K562 (cell line): ENCODE results near the gene NR1D2. TPM values are rescaled to one million over a fixed set of nuclear protein-coding genes. Genes with fewer than 3 reads are reported as not detected.
A peak's percentile ranks its signal among the peaks of the same experiment; 100 is the strongest.

ENCODE experiments used
- ATAC-seq: fragments of 200-7000 bp; cut with Tn5 transposase; 3 replicates; pipeline ENCODE4 v1.9.1; 2020; ENCODE audit warnings: moderate library complexity
- BruUV-seq: library from RNA; stranded (reverse); fragments of 400-500 nt; replicated peaks from 2 replicates; lab custom pipeline; 2021; lab: Mats Ljungman, UMichigan
- CTCF ChIA-PET: fragments of 300-600 bp; formaldehyde crosslinking; extraction: SDS; loops from one replicate; lab custom pipeline; 2021; ENCODE audit warnings: low intra/inter-chr PET ratio; lab: Yijun Ruan, JAX
- POLR2A ChIA-PET: fragments of 300-600, 350-650 bp; sonication (Branson Sonifier 250); formaldehyde crosslinking; extraction: SDS; loops from one replicate; lab custom pipeline; 2021; ENCODE audit warnings: antibody characterized with exemption, inconsistent platforms; lab: Yijun Ruan, JAX
- DNase-seq, 4 experiments: peaks; one replicate each; pipeline versions ENCODE4 v3.0.0 to v3.0.0-alpha.2; 2011 to 2018; ENCODE audit warnings: low spot score in 3 of 4, mixed read lengths in 3 of 4; ENCODE audit errors: extremely low read depth in 1 of 4
- FAIRE-seq: peaks from 2 replicates; lab custom pipeline; 2011; peaks lifted over from hg19 to GRCh38; lab: Jason Lieb, UNC
- H2AFZ ChIP-seq: 2 replicates; pipeline ENCODE4 v1.6.0; 2011; ENCODE audit warnings: low read depth, low read length, control low read depth, inconsistent platforms
- H3K27ac ChIP-seq: fragments of 200-600 bp; 3 replicates; pipeline ENCODE4 v1.8.0; 2011; ENCODE audit warnings: low read depth, mild to moderate bottlenecking, control low read depth, inconsistent platforms, low read length, moderate library complexity, mixed read lengths; ENCODE audit errors: extremely low read depth
- H3K27me3 ChIP-seq, 2 experiments: fragments of 300-600 bp in 1 of 2; 2 replicates in 1 of 2; 3 replicates in 1 of 2; pipeline versions ENCODE4 v1.6.0 to v1.8.0; 2011; ENCODE audit warnings: inconsistent platforms in 2 of 2, low read length in 2 of 2, mild to moderate bottlenecking in 1 of 2, mixed read lengths in 1 of 2, moderate library complexity in 1 of 2; ENCODE audit not compliant: control insufficient read depth in 2 of 2, insufficient read depth in 2 of 2
- H3K36me3 ChIP-seq: fragments of 300-600 bp; 3 replicates; pipeline ENCODE4 v1.8.0; 2011; ENCODE audit warnings: mild to moderate bottlenecking, low read length, inconsistent platforms; ENCODE audit not compliant: control insufficient read depth, insufficient read depth
- H3K4me1 ChIP-seq, 2 experiments: fragments of 200-600 bp in 1 of 2; replicated peaks in 1 of 2; 2 replicates in 1 of 2; 3 replicates in 1 of 2; pipeline versions ENCODE4 v1.5.1 to v1.8.0; 2011; ENCODE audit warnings: inconsistent platforms in 2 of 2, low read length in 2 of 2, mild to moderate bottlenecking in 1 of 2, mixed read lengths in 1 of 2, moderate library complexity in 1 of 2; ENCODE audit not compliant: control insufficient read depth in 2 of 2, insufficient read depth in 2 of 2
- H3K4me2 ChIP-seq: 2 replicates; pipeline ENCODE4 v1.6.1; 2011; ENCODE audit warnings: low read length, control low read depth, inconsistent platforms, mixed read lengths; ENCODE audit not compliant: insufficient read depth
- H3K4me3 ChIP-seq: fragments of 200-600 bp; sonication (generic), shearing (Covaris generic); 2 replicates; pipeline ENCODE4 v1.5.1; 2016; ENCODE audit warnings: control low read depth, inconsistent platforms
- H3K79me2 ChIP-seq: fragments of 200-600 bp; 3 replicates; pipeline ENCODE4 v1.8.0; 2011; ENCODE audit warnings: low read length, inconsistent platforms; ENCODE audit not compliant: control insufficient read depth, insufficient read depth
- H3K9ac ChIP-seq, 2 experiments: 2 replicates each; pipeline versions ENCODE4 v1.6.0 to v1.6.1; 2011; ENCODE audit warnings: low read depth in 2 of 2, low read length in 2 of 2, control low read depth in 1 of 2, inconsistent platforms in 1 of 2, mild to moderate bottlenecking in 1 of 2, mixed read lengths in 1 of 2; ENCODE audit not compliant: insufficient read depth in 1 of 2
- H3K9me1 ChIP-seq: one replicate; pipeline ENCODE4 v1.6.0; 2011; ENCODE audit warnings: inconsistent platforms, mild to moderate bottlenecking, low read length, moderate library complexity; ENCODE audit not compliant: control insufficient read depth, insufficient read depth
- H3K9me3 ChIP-seq: replicated peaks from 2 replicates; pipeline ENCODE4 v1.5.1; 2011; ENCODE audit warnings: low read depth, low read length, inconsistent platforms; ENCODE audit not compliant: control insufficient read depth, insufficient read depth
- H4K20me1 ChIP-seq: replicated peaks from 2 replicates; pipeline ENCODE4 v1.6.1; 2011; ENCODE audit warnings: low read length, inconsistent platforms, mixed read lengths; ENCODE audit not compliant: control insufficient read depth, insufficient read depth
- CEBPG ChIP-seq, 3 experiments: fragments of 200-800 bp in 1 of 3; sonication (Bioruptor generic) in 1 of 3; sonication (generic) in 1 of 3; formaldehyde crosslinking in 1 of 3; IDR thresholded peaks in 2 of 3; conservative IDR thresholded peaks in 1 of 3; 2 replicates each; pipeline versions ENCODE4 v1.6.1 to v1.8.0; 2016 to 2022; ENCODE audit warnings: missing compliant biosample characterization in 2 of 3, missing genetic modification characterization in 2 of 3, mild to moderate bottlenecking in 1 of 3, missing genetic modification reagents in 1 of 3
- CTBP1 ChIP-seq: fragments of 450-650 bp; IDR thresholded peaks from 2 replicates; pipeline ENCODE4 v1.6.1; 2016; ENCODE audit warnings: borderline replicate concordance
- GTF2A2 ChIP-seq: IDR thresholded peaks from 2 replicates; pipeline ENCODE4 v1.6.1; 2016; ENCODE audit warnings: mild to moderate bottlenecking, missing genetic modification characterization, missing compliant biosample characterization
- MYC ChIP-seq, 2 experiments: fragments of 250-450 bp in 1 of 2; sonication (Bioruptor Pico) in 1 of 2; IDR thresholded peaks; 2 replicates each; pipeline versions ENCODE4 v1.5.1 to v1.6.1; 2012 to 2021; ENCODE audit warnings: low read depth in 2 of 2, borderline replicate concordance in 1 of 2, improper control_type of control experiment in 1 of 2, low read length in 1 of 2, mild to moderate bottlenecking in 1 of 2, moderate library complexity in 1 of 2
- POLR2AphosphoS5 ChIP-seq: IDR thresholded peaks from 2 replicates; pipeline ENCODE4 v1.6.1; 2011; ENCODE audit warnings: mild to moderate bottlenecking, low read depth, low read length, moderate library complexity; ENCODE audit not compliant: control insufficient read depth, insufficient read depth
- POLR2B ChIP-seq: fragments of 450-650 bp; IDR thresholded peaks from 2 replicates; pipeline ENCODE4 v1.6.1; 2018; ENCODE audit warnings: low read depth; ENCODE audit not compliant: partially characterized antibody
- RBFOX2 ChIP-seq: fragments of 200-400 bp; formaldehyde crosslinking; IDR thresholded peaks from 2 replicates; pipeline ENCODE4 v1.6.1; 2017; ENCODE audit warnings: low read depth, mild to moderate bottlenecking, low read length, moderate library complexity
- RBM15 ChIP-seq: fragments of 200-400 bp; formaldehyde crosslinking; IDR thresholded peaks from 2 replicates; pipeline ENCODE4 v1.6.1; 2018; ENCODE audit warnings: mild to moderate bottlenecking, low read length, moderate library complexity; ENCODE audit not compliant: insufficient read depth
- RFX5 ChIP-seq: IDR thresholded peaks from 2 replicates; pipeline ENCODE4 v1.6.1; 2011; ENCODE audit warnings: low read depth, mild to moderate bottlenecking, improper control_type of control experiment, low read length
- SMAD1 ChIP-seq: fragments of 150-350 bp; IDR thresholded peaks from 2 replicates; pipeline ENCODE4 v1.6.1; 2014; ENCODE audit warnings: low read length, low read depth; ENCODE audit not compliant: partially characterized antibody
- SNIP1 ChIP-seq: fragments of 450-650 bp; IDR thresholded peaks from 2 replicates; pipeline ENCODE4 v1.7.1; 2017; ENCODE audit warnings: low read depth, mild to moderate bottlenecking
- SP1 ChIP-seq: sonication (generic); formaldehyde crosslinking; IDR thresholded peaks from 2 replicates; pipeline ENCODE4 v1.8.1; 2022; ENCODE audit warnings: mild to moderate bottlenecking, missing genetic modification reagents
- SUPT5H ChIP-seq: fragments of 450-650 bp; IDR thresholded peaks from 2 replicates; pipeline ENCODE4 v1.6.1; 2016
- ZNF253 ChIP-seq: fragments of 250-450 bp; sonication (Bioruptor Pico); conservative IDR thresholded peaks from 2 replicates; pipeline ENCODE4 v1.6.1; 2021; ENCODE audit warnings: mild to moderate bottlenecking
- ZNF431 ChIP-seq: sonication (generic); formaldehyde crosslinking; IDR thresholded peaks from 2 replicates; pipeline ENCODE4 v1.8.0; 2022; ENCODE audit warnings: mild to moderate bottlenecking, missing genetic modification reagents
- ZNF586 ChIP-seq: fragments of 450-650 bp; formaldehyde crosslinking; conservative IDR thresholded peaks from 2 replicates; pipeline ENCODE4 v1.4.0; 2020; ENCODE audit warnings: mild to moderate bottlenecking, moderate library complexity
- ZNF778 ChIP-seq: fragments of 450-650 bp; formaldehyde crosslinking; IDR thresholded peaks from 2 replicates; pipeline ENCODE4 v1.4.0; 2020; ENCODE audit warnings: mild to moderate bottlenecking, moderate library complexity
- WGBS: fragments of 100-300 bp; shearing (Covaris generic); methylation state at CpG from one replicate; pipeline ENCODE4 v1.1.6; 2016; ENCODE audit warnings: low coverage, mixed read lengths; ENCODE audit not compliant: insufficient coverage; ENCODE audit errors: missing lambda C conversion rate; 5-methylcytosine and 5-hydroxymethylcytosine counted together
- in situ Hi-C: fragments of 300-500 bp; cut with MboI; formaldehyde crosslinking; loops from 4 replicates; pipeline ENCODE4 v1.15.0; 2018; ENCODE audit warnings: inconsistent platforms, mixed read lengths
- intact Hi-C: fragments of 100-400 bp; cut with micrococcal nuclease; formaldehyde crosslinking; loops from 2 replicates; pipeline ENCODE4 v1.14.2; 2022
- polyA plus RNA-seq, 8 experiments: library from polyadenylated mRNA; depleted of rRNA in 4 of 8; stranded (reverse) in 5 of 8; unstranded in 3 of 8; fragments of >200 nt; fragmentation: Nextera tagmentation in 2 of 8; fragmentation: Illumina TruSeq in 1 of 8; extraction: Ambion mirVana in 2 of 8; extraction: Trizol in 1 of 8; gene quantifications; 2 replicates each; pipeline versions ENCODE4 v1.2.1 to v1.2.3, GENCODE V29; 2011 to 2014; ENCODE audit warnings: inconsistent platforms in 1 of 8, missing spikeins in 1 of 8
- total RNA-seq, 7 experiments: library from RNA; depleted of rRNA in 6 of 7; stranded (reverse); fragments of >200 nt in 6 of 7; fragmentation: Illumina TruSeq in 2 of 7; extraction: Trizol in 2 of 7; gene quantifications; 2 replicates each; pipeline versions ENCODE4 v1.2.1 to v1.2.3, GENCODE V29; 2011 to 2021; ENCODE audit warnings: low replicate concordance in 1 of 7
- TF ChIP-seq, protein P1 (sequence below): conservative IDR thresholded peaks from 2 replicates; pipeline ENCODE4 v1.6.1; 2011; ENCODE audit warnings: low read depth, mild to moderate bottlenecking, low read length; ENCODE audit not compliant: control insufficient read depth
- TF ChIP-seq, protein P2 (sequence below): fragments of 450-650 bp; IDR thresholded peaks from 2 replicates; pipeline ENCODE4 v1.6.1; 2016; ENCODE audit warnings: mild to moderate bottlenecking

Gene NR1D2
- total and polyA plus RNA-seq, 9 of the 15 experiments (the other 6 are each of a cell fraction or from before 2014, with no cell fraction given): 1.2 to 5.5 (median 2.9) TPM

- Histone ChIP-seq H3K9me3 (no peaks in the 10 kb centered on the region), H3K9me1 (no peaks in the 10 kb centered on the region), H3K4me3 (no peak overlapping the region; the same call in 1 of the 2 replicates), H3K27ac (peak overlapping the region; percentile 18; the same call in 2 of the 3 replicates), H2AFZ (no peak overlapping the region), H4K20me1 (peaks cover 22% of the 10 kb centered on the region), H3K4me2 (peak overlapping the region; percentile 34), H3K79me2 (peaks cover 51% of the 10 kb centered on the region), H3K4me1 (peaks cover 9 to 28% of the 10 kb centered on the region in 2 experiments), H3K9ac (no peak overlapping the region), H3K27me3 (no peaks in the 10 kb centered on the region), H3K36me3 (peaks cover 39% of the 10 kb centered on the region)
- ChIA-PET CTCF (no interaction called here), POLR2A (interaction anchor here (0.6 to 7.1 kb wide), 7 partner anchors 9 to 439 kb away, joined by 3 to 165 read pairs (median 10); no protein-coding TSS in a partner anchor)
- WGBS: 82% methylated on average over 5 of the region's 5 CpGs
- no peak for ATAC-seq
- no peak for DNase-seq
- intact Hi-C loops: no loop called here
- in situ Hi-C loops: no loop called here
- no peak for FAIRE-seq
- BruUV-seq: no TSS peak
- TF ChIP-seq, protein P1, sequence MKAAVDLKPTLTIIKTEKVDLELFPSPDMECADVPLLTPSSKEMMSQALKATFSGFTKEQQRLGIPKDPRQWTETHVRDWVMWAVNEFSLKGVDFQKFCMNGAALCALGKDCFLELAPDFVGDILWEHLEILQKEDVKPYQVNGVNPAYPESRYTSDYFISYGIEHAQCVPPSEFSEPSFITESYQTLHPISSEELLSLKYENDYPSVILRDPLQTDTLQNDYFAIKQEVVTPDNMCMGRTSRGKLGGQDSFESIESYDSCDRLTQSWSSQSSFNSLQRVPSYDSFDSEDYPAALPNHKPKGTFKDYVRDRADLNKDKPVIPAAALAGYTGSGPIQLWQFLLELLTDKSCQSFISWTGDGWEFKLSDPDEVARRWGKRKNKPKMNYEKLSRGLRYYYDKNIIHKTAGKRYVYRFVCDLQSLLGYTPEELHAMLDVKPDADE: no peak
- TF ChIP-seq ZNF586 (CRISPR knock-in tag): no peak
- peak; percentile 57 for TF ChIP-seq RBFOX2
- TF ChIP-seq CEBPG (CRISPR knock-in tag; IDR thresholded peaks at IDR 0.05): no peak
- TF ChIP-seq CEBPG (tag; conservative IDR thresholded peaks at IDR 0.05 in 1 of 2, IDR thresholded peaks at IDR 0.05 in 1 of 2): peak in 1 of 2 experiments; percentile 53; a peak in 1 of 4 replicates
- TF ChIP-seq ZNF778 (CRISPR knock-in tag): no peak
- peak; percentile 5 for TF ChIP-seq SMAD1
- TF ChIP-seq RFX5: peak; percentile 14; the same call in 1 of the 2 replicates
- peak; percentile 41 for TF ChIP-seq POLR2AphosphoS5
- no peak for TF ChIP-seq MYC (IDR thresholded peaks at IDR 0.05; ENCODE audit: low read depth, low read length)
- 0 out of 2 replicates have a peak, but pooled peaks have one; percentile 33 for TF ChIP-seq MYC (CRISPR knock-in tag; IDR thresholded peaks at IDR 0.05; ENCODE audit: borderline replicate concordance, low read depth)
- TF ChIP-seq GTF2A2: no peak
- 0 out of 2 replicates have a peak, but pooled peaks have one; percentile 37 for TF ChIP-seq ZNF431 (CRISPR knock-in tag)
- 0 out of 2 replicates have a peak, but pooled peaks have one; percentile 29 for TF ChIP-seq SNIP1
- TF ChIP-seq, protein P2, sequence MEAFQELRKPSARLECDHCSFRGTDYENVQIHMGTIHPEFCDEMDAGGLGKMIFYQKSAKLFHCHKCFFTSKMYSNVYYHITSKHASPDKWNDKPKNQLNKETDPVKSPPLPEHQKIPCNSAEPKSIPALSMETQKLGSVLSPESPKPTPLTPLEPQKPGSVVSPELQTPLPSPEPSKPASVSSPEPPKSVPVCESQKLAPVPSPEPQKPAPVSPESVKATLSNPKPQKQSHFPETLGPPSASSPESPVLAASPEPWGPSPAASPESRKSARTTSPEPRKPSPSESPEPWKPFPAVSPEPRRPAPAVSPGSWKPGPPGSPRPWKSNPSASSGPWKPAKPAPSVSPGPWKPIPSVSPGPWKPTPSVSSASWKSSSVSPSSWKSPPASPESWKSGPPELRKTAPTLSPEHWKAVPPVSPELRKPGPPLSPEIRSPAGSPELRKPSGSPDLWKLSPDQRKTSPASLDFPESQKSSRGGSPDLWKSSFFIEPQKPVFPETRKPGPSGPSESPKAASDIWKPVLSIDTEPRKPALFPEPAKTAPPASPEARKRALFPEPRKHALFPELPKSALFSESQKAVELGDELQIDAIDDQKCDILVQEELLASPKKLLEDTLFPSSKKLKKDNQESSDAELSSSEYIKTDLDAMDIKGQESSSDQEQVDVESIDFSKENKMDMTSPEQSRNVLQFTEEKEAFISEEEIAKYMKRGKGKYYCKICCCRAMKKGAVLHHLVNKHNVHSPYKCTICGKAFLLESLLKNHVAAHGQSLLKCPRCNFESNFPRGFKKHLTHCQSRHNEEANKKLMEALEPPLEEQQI: no peak
- TF ChIP-seq CTBP1: no peak
- 0 out of 2 replicates have a peak, but pooled peaks have one; percentile 49 for TF ChIP-seq ZNF253 (CRISPR knock-in tag)
- TF ChIP-seq RBM15: no peak
- peak; percentile 65; the same call in 1 of the 2 replicates for TF ChIP-seq SUPT5H
- TF ChIP-seq POLR2B: peak; percentile 52
- 0 out of 2 replicates have a peak, but pooled peaks have one; percentile 45 for TF ChIP-seq SP1 (CRISPR knock-in tag)
Measured at GRCh38 chr3:23920151-23920655, 24.9 kb upstream of the NR1D2 start.
